Loucy (cell line): ENCODE results near the gene MAD1L1.

Experiments
- EZH2phosphoT487 ChIP-seq: fragments of 200-600 bp; IDR thresholded peaks from 2 replicates; pipeline ENCODE4 v1.6.1; 2018; ENCODE audit warnings: antibody characterized with exemption, mild to moderate bottlenecking, moderate library complexity, borderline replicate concordance
- TF ChIP-seq, protein P1 (sequence below): fragments of 200-600 bp; sonication (generic); conservative IDR thresholded peaks from 2 replicates; pipeline ENCODE4 v1.5.1; 2014; ENCODE audit warnings: mild to moderate bottlenecking, antibody characterized with exemption, low read length

GRCh38 chr7:2195400-2196246, 37.1 kb downstream of the MAD1L1 start:
- TF ChIP-seq, protein P1, sequence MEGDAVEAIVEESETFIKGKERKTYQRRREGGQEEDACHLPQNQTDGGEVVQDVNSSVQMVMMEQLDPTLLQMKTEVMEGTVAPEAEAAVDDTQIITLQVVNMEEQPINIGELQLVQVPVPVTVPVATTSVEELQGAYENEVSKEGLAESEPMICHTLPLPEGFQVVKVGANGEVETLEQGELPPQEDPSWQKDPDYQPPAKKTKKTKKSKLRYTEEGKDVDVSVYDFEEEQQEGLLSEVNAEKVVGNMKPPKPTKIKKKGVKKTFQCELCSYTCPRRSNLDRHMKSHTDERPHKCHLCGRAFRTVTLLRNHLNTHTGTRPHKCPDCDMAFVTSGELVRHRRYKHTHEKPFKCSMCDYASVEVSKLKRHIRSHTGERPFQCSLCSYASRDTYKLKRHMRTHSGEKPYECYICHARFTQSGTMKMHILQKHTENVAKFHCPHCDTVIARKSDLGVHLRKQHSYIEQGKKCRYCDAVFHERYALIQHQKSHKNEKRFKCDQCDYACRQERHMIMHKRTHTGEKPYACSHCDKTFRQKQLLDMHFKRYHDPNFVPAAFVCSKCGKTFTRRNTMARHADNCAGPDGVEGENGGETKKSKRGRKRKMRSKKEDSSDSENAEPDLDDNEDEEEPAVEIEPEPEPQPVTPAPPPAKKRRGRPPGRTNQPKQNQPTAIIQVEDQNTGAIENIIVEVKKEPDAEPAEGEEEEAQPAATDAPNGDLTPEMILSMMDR = no peak
- TF ChIP-seq EZH2phosphoT487 = no peak
